Measurements from ENCODE around the gene SNX11.
"Not testable (repeated sequence)": the region's sequence is repeated elsewhere in the genome, so short reads cannot be mapped to it uniquely, and the experiment has no call there.

The SNX11 gene

DNA sequence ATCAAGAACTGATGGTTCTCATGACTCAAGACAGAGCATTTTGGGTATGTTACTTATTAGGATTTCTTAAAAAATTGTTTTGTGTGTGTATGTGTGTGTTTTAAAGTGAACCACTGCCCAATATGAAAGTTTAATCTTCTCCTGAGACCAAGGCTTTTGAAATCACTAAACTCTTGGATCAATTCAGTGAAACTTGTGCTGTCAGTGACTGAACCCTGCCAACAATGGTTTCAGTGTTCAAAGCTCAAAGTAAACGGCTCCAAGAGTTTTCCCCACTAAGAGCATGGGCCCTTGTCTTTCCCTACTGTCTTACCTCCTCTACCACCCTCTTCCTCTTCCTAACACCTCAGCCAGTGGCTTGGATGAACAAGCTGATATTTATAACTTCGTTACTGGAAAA, 37.4 kb upstream of the SNX11 start:
- no peak overlapping the region for H3K27ac ChIP-seq (ENCODE audit: low read depth, low read length)
- H3K9me3 ChIP-seq (ENCODE audit: low read length): no peaks in the 10 kb centered on the region
- H3K4me1 ChIP-seq (ENCODE audit: insufficient read depth, low read length): no peaks in the 10 kb centered on the region
- no peaks in the 10 kb centered on the region for H3K27me3 ChIP-seq (ENCODE audit: control insufficient read depth in 1 of 2, insufficient read depth in 2 of 2, low read length in 2 of 2)
- peaks cover 42% of the 10 kb centered on the region for H3K36me3 ChIP-seq (ENCODE audit: insufficient read depth, low read length)
- H3K4me3 ChIP-seq (ENCODE audit: low read depth in 1 of 2, low read length in 2 of 2): no peak overlapping the region
- H3K9ac ChIP-seq (ENCODE audit: low read length): no peak overlapping the region

DNA sequence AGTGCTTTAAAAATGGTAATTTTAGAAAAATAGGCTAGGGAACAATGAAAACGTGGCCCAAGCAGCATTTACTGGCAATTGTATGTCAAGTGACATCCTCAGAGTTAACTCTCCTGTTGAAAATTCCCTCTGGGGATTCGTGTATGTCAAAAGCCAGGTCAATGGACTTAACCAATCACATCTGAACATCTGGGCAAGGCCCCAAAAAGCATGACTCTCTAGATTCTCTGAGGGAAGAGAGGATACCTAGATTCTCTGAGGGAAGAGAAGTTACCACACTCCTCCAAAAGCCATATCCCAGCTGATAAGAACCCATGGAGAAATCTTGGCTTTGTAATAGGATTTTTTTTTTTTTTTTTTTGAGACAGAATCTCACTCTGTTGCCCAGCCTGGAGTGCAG, 35.9 kb upstream of the SNX11 start:
- Histone ChIP-seq H3K4me3 (ENCODE audit: low read depth in 1 of 2, low read length in 2 of 2) (no peak overlapping the region), H3K36me3 (ENCODE audit: insufficient read depth, low read length) (peaks cover 46% of the 10 kb centered on the region), H3K9me3 (ENCODE audit: low read length) (no peaks in the 10 kb centered on the region), H3K27me3 (ENCODE audit: control insufficient read depth in 1 of 2, insufficient read depth in 2 of 2, low read length in 2 of 2) (no peaks in the 10 kb centered on the region), H3K27ac (ENCODE audit: low read depth, low read length) (no peak overlapping the region), H3K9ac (ENCODE audit: low read length) (no peak overlapping the region), H3K4me1 (ENCODE audit: insufficient read depth, low read length) (no peaks in the 10 kb centered on the region)

DNA sequence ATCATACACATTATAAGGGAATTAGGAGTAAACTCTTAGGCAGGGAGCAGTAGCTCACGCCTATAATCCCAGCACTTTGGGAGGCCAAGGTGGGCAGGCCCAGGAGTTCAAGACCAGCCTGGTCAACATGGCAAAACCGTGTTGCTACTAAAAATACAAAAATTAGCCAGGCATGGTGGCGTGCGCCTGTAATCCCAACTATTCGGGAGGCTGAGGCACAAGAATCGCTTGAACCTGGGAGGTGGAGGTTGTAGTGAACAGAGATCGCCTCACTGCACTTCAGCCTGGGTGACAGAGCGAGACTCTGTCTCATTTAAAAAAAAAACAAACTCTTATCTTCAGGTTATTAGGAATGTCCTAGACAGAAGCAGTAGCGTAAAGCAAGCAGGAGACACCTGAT, 34.8 kb upstream of the SNX11 start:
- H3K27me3 ChIP-seq (ENCODE audit: control insufficient read depth in 1 of 2, insufficient read depth in 2 of 2, low read length in 2 of 2); H3K9ac ChIP-seq (ENCODE audit: low read length); H3K9me3 ChIP-seq (ENCODE audit: low read length); H3K4me3 ChIP-seq (ENCODE audit: low read depth in 1 of 2, low read length in 2 of 2); H3K27ac ChIP-seq (ENCODE audit: low read depth, low read length); H3K4me1 ChIP-seq (ENCODE audit: insufficient read depth, low read length): not testable (repeated sequence)
- H3K36me3 ChIP-seq (ENCODE audit: insufficient read depth, low read length): peaks cover 46% of the 10 kb centered on the region

DNA sequence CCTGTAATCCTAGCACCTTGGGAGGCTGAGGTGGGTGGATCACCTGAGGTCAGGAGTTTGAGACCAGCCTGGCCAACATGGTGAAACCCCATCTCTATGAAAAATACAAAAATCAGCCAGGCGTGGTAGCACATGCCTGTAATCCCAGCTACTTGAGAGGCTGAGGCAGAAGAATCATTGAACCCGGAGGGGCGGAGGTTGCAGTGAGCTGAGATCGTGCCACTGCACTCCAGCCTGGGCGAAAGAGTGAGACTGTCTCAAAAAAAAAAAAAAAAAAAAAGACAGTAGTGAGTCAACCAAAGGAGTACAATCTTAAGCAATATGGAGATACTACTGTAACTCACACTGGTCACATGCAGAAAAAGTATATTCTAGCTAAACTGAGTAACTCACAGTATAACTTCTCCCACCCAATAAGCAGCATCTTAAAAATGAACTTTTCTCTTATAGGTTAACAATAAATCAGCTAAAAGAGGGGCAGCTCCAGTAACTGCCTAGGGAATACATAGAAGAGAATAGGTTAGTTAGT, 33.9 kb upstream of the SNX11 start:
- H3K9me3 ChIP-seq (ENCODE audit: low read length); H3K9ac ChIP-seq (ENCODE audit: low read length); H3K4me1 ChIP-seq (ENCODE audit: insufficient read depth, low read length); H3K27me3 ChIP-seq (ENCODE audit: control insufficient read depth in 1 of 2, insufficient read depth in 2 of 2, low read length in 2 of 2); H3K27ac ChIP-seq (ENCODE audit: low read depth, low read length); H3K4me3 ChIP-seq (ENCODE audit: low read depth in 1 of 2, low read length in 2 of 2): not testable (repeated sequence)
- H3K36me3 ChIP-seq (ENCODE audit: insufficient read depth, low read length): peaks cover 41% of the 10 kb centered on the region

DNA sequence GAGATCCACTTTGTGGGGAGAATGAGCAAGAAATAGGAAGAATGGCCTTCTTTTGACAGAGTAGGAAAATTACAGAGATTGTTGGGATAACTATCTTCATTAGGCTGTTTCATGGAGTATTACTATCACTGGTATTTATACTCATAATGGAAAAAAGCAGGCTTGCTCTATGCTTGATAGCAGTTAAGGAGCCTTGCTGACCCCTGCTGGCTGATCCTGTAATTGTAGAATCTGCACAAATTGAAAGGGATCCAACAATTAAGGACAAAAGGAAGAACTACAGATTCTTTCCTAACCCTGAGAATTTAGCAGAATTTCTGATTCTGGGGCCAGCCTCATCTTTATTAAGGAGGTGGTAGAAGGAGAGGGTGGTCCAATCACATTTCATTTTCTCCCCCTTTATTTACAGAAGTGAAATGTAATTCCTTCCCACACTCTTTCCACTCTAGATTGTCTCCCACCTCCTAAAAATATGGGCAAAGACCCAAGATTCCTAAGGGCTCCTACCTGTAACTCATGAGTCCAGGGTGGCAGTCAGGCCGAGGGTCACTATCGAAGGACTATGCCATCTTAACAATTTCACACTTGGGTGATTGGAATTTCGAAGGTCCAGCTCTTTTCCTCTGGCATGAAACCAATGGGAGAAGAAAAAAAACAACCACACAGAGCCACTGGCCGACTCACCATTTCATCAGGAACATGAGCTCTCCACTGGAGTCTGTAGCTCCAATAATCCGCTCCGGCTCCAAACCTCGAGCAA, 33.1 kb upstream of the SNX11 start:
- Histone ChIP-seq H3K9ac (ENCODE audit: low read length) (no peak overlapping the region), H3K27ac (ENCODE audit: low read depth, low read length) (no peak overlapping the region), H3K27me3 (ENCODE audit: control insufficient read depth in 1 of 2, insufficient read depth in 2 of 2, low read length in 2 of 2) (no peaks in the 10 kb centered on the region), H3K36me3 (ENCODE audit: insufficient read depth, low read length) (peaks cover 38% of the 10 kb centered on the region), H3K9me3 (ENCODE audit: low read length) (no peaks in the 10 kb centered on the region), H3K4me3 (ENCODE audit: low read depth in 1 of 2, low read length in 2 of 2) (no peak overlapping the region), H3K4me1 (ENCODE audit: insufficient read depth, low read length) (no peaks in the 10 kb centered on the region)

DNA sequence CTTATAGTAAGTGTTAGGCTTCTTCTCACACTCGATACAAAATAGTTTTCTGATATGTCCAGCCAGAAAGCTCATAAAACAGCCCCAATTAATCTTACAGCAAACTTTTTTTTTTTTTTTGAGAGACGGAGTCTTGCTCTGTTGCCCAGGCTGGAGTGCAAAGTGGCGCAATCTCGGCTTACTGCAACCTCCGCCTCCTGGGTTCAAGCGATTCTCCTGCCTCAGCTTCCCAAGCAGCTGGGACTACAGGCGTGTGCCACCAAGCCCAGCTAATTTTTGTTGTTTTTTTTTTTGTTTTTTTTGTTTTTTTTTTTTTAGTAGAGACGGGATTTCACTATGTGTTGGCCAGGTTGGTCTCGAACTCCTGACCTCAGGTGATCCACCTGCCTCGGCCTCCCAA, 30.4 kb upstream of the SNX11 start:
- not testable (repeated sequence) for H3K27me3 ChIP-seq (ENCODE audit: control insufficient read depth in 1 of 2, insufficient read depth in 2 of 2, low read length in 2 of 2); H3K9ac ChIP-seq (ENCODE audit: low read length); H3K9me3 ChIP-seq (ENCODE audit: low read length); H3K4me1 ChIP-seq (ENCODE audit: insufficient read depth, low read length); H3K4me3 ChIP-seq (ENCODE audit: low read depth in 1 of 2, low read length in 2 of 2); H3K27ac ChIP-seq (ENCODE audit: low read depth, low read length)
- peaks cover 21% of the 10 kb centered on the region for H3K36me3 ChIP-seq (ENCODE audit: insufficient read depth, low read length)

DNA sequence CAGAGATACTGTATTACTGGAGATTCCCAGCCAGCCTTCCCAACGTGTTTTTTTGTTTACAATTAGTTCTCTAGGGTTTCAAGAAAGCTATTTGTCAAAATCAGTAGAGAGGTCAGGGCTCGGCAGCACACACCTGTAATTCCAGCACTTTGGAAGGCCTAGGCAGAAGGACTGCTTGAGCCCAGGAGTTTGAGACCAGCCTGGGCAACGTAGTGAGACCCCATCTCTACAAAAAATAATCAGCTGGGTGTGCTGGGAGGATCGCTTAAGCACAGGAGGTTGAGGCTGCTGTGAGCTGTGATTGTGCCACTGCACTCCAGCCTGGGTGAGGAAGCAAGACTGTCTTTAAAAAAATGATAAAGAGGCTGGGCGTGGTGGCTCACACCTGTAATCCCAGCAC, 25.7 kb upstream of the SNX11 start:
- Histone ChIP-seq H3K9ac (ENCODE audit: low read length) (no peak overlapping the region), H3K4me3 (ENCODE audit: low read depth in 1 of 2, low read length in 2 of 2) (no peak overlapping the region), H3K9me3 (ENCODE audit: low read length) (no peaks in the 10 kb centered on the region), H3K36me3 (ENCODE audit: insufficient read depth, low read length) (no peaks in the 10 kb centered on the region), H3K27ac (ENCODE audit: low read depth, low read length) (no peak overlapping the region), H3K4me1 (ENCODE audit: insufficient read depth, low read length) (peaks cover 15% of the 10 kb centered on the region), H3K27me3 (ENCODE audit: control insufficient read depth in 1 of 2, insufficient read depth in 2 of 2, low read length in 2 of 2) (no peaks in the 10 kb centered on the region)

DNA sequence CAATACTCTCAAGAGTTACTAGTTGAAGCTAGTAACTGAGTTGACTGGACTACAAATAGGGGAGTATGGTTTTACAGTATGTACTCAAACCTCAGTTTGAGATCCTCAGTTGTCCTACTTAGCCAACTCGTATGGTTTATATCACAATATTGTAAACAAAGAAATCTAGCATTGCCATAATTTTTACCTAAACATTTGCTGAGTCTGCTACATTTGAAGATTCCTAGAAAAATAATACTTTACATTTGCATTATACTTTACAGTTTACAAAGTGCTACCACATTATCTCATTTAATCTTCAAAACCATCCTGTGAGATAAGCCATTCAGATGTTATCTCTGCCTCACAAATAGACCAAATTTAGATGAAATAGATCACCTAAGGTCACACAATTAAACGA, 22.6 kb upstream of the SNX11 start:
- Histone ChIP-seq H3K9ac (ENCODE audit: low read length) (no peak overlapping the region), H3K27me3 (ENCODE audit: control insufficient read depth in 1 of 2, insufficient read depth in 2 of 2, low read length in 2 of 2) (no peaks in the 10 kb centered on the region), H3K4me1 (ENCODE audit: insufficient read depth, low read length) (peaks cover 15% of the 10 kb centered on the region), H3K36me3 (ENCODE audit: insufficient read depth, low read length) (no peaks in the 10 kb centered on the region), H3K4me3 (ENCODE audit: low read depth in 1 of 2, low read length in 2 of 2) (no peak overlapping the region), H3K27ac (ENCODE audit: low read depth, low read length) (no peak overlapping the region), H3K9me3 (ENCODE audit: low read length) (no peaks in the 10 kb centered on the region)

DNA sequence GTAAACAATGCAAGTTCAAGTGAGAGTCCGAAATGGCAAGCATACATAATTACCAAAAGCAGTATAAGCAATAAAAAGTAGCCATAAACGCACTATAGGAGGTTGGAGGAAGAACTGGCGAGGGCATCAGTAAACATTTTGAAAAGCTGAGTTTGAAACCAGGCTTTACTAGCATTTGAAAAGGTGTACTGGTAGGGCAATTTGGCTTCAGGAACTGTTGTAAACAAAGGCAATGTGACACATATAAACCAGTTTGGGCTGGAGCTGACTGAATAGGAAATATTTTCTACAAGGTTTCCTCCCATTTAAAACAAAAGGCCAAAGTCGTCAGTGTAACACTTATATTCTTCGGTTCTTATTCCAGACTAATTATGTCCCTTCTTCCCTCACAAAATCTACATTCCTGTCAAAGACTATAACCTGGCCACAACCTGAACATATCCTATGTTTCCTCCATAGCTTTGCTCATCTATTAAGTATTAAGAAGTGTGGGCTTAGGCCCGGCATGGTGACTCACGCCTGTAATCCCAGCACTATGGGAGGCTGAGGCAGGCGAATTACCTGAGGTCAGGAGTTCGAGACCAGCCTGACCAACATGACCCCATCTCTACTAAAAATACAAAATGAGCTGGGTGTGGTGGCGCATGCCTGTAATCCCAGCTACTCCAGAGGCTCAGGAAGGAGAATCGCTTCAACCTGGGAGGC, 14.1 kb upstream of the SNX11 start:
- Histone ChIP-seq H3K4me3 (ENCODE audit: low read depth in 1 of 2, low read length in 2 of 2) (no peak overlapping the region), H3K9ac (ENCODE audit: low read length) (no peak overlapping the region), H3K27me3 (ENCODE audit: control insufficient read depth in 1 of 2, insufficient read depth in 2 of 2, low read length in 2 of 2) (no peaks in the 10 kb centered on the region), H3K36me3 (ENCODE audit: insufficient read depth, low read length) (peaks cover 3% of the 10 kb centered on the region), H3K9me3 (ENCODE audit: low read length) (no peaks in the 10 kb centered on the region), H3K27ac (ENCODE audit: low read depth, low read length) (no peak overlapping the region), H3K4me1 (ENCODE audit: insufficient read depth, low read length) (no peaks in the 10 kb centered on the region)

DNA sequence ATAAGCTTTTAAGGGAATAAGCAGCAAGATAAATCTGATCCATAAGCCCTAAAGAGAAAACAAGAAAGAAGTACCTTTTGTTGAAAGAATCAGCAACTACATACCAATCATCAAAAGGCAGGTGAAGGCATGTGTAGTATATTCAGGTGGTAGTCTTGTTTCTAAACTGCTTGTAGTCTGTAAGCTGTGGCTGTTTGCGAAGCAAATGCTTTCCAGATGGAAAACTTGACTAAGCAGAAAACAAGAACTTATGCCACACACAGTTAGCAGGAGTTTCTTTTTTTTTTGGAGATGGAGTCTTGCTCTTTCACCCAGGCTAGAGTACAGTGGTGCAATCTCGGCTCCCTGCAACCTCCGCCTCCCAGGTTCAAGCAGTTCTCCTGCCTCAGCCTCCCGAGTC, 12.0 kb upstream of the SNX11 start:
- peaks cover 13% of the 10 kb centered on the region for H3K4me1 ChIP-seq (ENCODE audit: insufficient read depth, low read length)
- no peaks in the 10 kb centered on the region for H3K9me3 ChIP-seq (ENCODE audit: low read length)
- H3K36me3 ChIP-seq (ENCODE audit: insufficient read depth, low read length): peaks cover 3% of the 10 kb centered on the region

DNA sequence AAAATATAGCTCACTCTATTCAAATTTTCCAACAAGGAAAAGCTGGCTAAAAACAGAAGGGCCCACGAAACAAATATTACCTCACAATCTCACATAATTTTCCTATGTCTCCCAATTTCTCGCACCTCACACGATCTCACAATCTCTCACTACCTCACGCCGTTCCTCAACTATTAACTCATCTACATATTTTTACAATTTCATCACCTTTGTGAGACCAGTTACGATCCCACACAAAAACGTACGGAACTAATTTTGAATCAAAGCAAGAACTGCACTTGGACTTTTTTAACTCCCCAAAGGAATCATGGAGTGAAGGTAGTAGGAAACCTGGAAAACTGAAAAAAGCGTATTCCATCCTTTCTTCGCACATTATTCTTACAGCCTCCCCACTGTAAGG, 7.4 kb upstream of the SNX11 start:
- Histone ChIP-seq H3K4me3 (ENCODE audit: low read depth in 1 of 2, low read length in 2 of 2) (peak overlapping the region; percentile 79 to 97), H3K36me3 (ENCODE audit: insufficient read depth, low read length) (no peaks in the 10 kb centered on the region), H3K27ac (ENCODE audit: low read depth, low read length) (peak overlapping the region; percentile 86)

More for the DNA sequence above, 12.0 kb upstream of the SNX11 start:
- H3K27me3 ChIP-seq (ENCODE audit: control insufficient read depth in 1 of 2, insufficient read depth in 2 of 2, low read length in 2 of 2): no peaks in the 10 kb centered on the region
- no peak overlapping the region for H3K9ac ChIP-seq (ENCODE audit: low read length)
- no peak overlapping the region for H3K4me3 ChIP-seq (ENCODE audit: low read depth in 1 of 2, low read length in 2 of 2)
- no peak overlapping the region for H3K27ac ChIP-seq (ENCODE audit: low read depth, low read length)

More for the DNA sequence above, 7.4 kb upstream of the SNX11 start:
- Histone ChIP-seq H3K9ac (ENCODE audit: low read length) (peak overlapping the region; percentile 50), H3K27me3 (ENCODE audit: control insufficient read depth in 1 of 2, insufficient read depth in 2 of 2, low read length in 2 of 2) (no peaks in the 10 kb centered on the region), H3K9me3 (ENCODE audit: low read length) (no peaks in the 10 kb centered on the region), H3K4me1 (ENCODE audit: insufficient read depth, low read length) (peaks cover 13% of the 10 kb centered on the region)
